Esophagus muscularis mucosa (tissue), 3 donors: ENCODE measurements around the gene ZNF366.

Experiments used
- CTCF ChIP-seq, 3 experiments: fragments of 200-600 bp in 2 of 3; fragments of 450-650 bp in 1 of 3; sonication (generic) in 2 of 3; IDR thresholded peaks; one replicate each; pipeline ENCODE4 v1.5.1; 2017 to 2019; ENCODE audit warnings: antibody characterized with exemption in 3 of 3, mild to moderate bottlenecking in 2 of 3, moderate library complexity in 1 of 3
- EP300 ChIP-seq: sonication (generic); formaldehyde crosslinking; IDR thresholded peaks from one replicate; pipeline ENCODE4 v1.6.1; 2017; ENCODE audit warnings: antibody characterized with exemption

- TF ChIP-seq EP300 (no peak), CTCF (IDR thresholded peaks at IDR 0.05) (no peak)
Observed at GRCh38 chr5:72451741-72452505, 55.3 kb downstream of the ZNF366 start.
